GM12891 (cell line): Measurements from ENCODE around the gene SRGAP2B.
"Not testable (repeated sequence)": the region's sequence is repeated elsewhere in the genome, so short reads cannot be mapped to it uniquely, and the experiment has no call there.

Source experiments
- PAX5 ChIP-seq: IDR thresholded peaks from 2 replicates; pipeline ENCODE4 v1.6.1; 2011; ENCODE audit warnings: low read length, moderate library complexity, mild to moderate bottlenecking; ENCODE audit not compliant: insufficient read depth, severe bottlenecking
- POLR2A ChIP-seq: IDR thresholded peaks from 2 replicates; pipeline ENCODE4 v1.6.1; 2011; ENCODE audit warnings: low read depth, low read length, control low read depth
- POLR2AphosphoS5 ChIP-seq: IDR thresholded peaks from 2 replicates; pipeline ENCODE4 v1.6.1; 2011; ENCODE audit warnings: low read depth, low read length, control low read depth
- SPI1 ChIP-seq: IDR thresholded peaks from 2 replicates; pipeline ENCODE4 v1.6.1; 2011; ENCODE audit warnings: low read depth, low read length, control low read depth
- TAF1 ChIP-seq: IDR thresholded peaks from 2 replicates; pipeline ENCODE4 v1.6.1; 2011; ENCODE audit warnings: low read depth, low read length, control low read depth

DNA sequence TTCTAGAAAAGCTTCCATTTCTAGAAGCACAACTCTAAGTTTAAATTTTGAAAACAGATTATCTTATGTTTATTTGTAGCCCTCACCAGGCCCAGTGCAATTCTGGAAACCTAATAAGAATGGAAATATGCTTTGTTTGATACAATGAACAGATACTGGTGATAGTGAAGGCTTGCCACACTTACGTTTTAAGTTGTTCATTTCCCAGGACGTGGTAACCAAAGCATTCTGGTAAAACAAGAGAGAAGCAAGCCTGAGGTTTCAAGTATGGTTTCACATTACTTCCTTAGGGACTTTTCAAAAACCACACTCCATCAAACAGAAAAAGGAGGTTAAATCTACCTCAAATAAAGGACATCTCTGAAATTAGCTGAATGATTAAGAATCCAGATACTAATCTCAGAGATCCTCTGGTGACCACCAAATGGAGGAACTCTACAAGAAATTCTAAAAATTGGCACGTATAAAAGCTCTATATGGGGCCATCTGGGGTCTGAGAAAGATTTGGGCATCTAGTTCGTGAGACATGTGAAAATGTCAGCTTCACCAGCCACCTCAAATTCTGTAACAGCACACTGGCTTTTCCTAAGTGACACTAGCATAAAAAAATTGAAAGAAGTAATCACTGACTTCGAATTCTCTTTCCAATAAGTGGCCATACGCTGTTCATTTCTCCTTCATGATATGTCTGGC lies 164.9 kb downstream of the SRGAP2B start:
- not testable (repeated sequence) for TF ChIP-seq POLR2A, POLR2AphosphoS5, PAX5, SPI1, TAF1
